Islet precursor cell (in vitro differentiated cells): ENCODE measurements around the gene ANKRD60.
A peak's percentile ranks its signal among the peaks of the same experiment; 100 is the strongest.

Experiments used
- DNase-seq: peaks from one replicate; pipeline ENCODE4 v3.0.0-alpha.2; 2018

The ANKRD60 gene

GRCh38 chr20:58188527-58188926, 39.9 kb downstream of the ANKRD60 start:
- no peak for DNase-seq

GRCh38 chr20:58184984-58185383, 43.5 kb downstream of the ANKRD60 start:
- no peak for DNase-seq

GRCh38 chr20:58184063-58184462, 44.4 kb downstream of the ANKRD60 start:
- no peak for DNase-seq

- no peak for DNase-seq
Measured at GRCh38 chr20:58182521-58183140, 45.8 kb downstream of the ANKRD60 start.

GRCh38 chr20:58179432-58180099, 48.9 kb downstream of the ANKRD60 start:
- peak; percentile 77 for DNase-seq

- no peak for DNase-seq
Measured at GRCh38 chr20:58179083-58179431, 49.4 kb downstream of the ANKRD60 start.

GRCh38 chr20:58177799-58178198, 50.7 kb downstream of the ANKRD60 start:
- DNase-seq = no peak

GRCh38 chr20:58175836-58176235, 52.6 kb downstream of the ANKRD60 start:
- no peak for DNase-seq

GRCh38 chr20:58175425-58175824, 53.0 kb downstream of the ANKRD60 start:
- no peak for DNase-seq

- DNase-seq = no peak
Measured at GRCh38 chr20:58174708-58175280, 53.7 kb downstream of the ANKRD60 start.

GRCh38 chr20:58173930-58174707, 54.3 kb downstream of the ANKRD60 start:
- no peak for DNase-seq

GRCh38 chr20:58173091-58173490, 55.4 kb downstream of the ANKRD60 start:
- DNase-seq = no peak

GRCh38 chr20:58171796-58172425, 56.5 kb downstream of the ANKRD60 start:
- DNase-seq = no peak

- peak; percentile 88 for DNase-seq
Measured at GRCh38 chr20:58169450-58169849, 59.0 kb downstream of the ANKRD60 start.

- DNase-seq = no peak
Measured at GRCh38 chr20:58168843-58169242, 59.6 kb downstream of the ANKRD60 start.

- DNase-seq = no peak
Measured at GRCh38 chr20:58167759-58168158, 60.7 kb downstream of the ANKRD60 start.
